GM13976 (cell line): ENCODE measurements around the gene URB1.
A peak's percentile ranks its signal among the peaks of the same experiment; 100 is the strongest.

Experiments
- DNase-seq: peaks from one replicate; pipeline ENCODE4 v3.0.0; 2012; ENCODE audit warnings: low spot score
- CTCF ChIP-seq: IDR thresholded peaks from 2 replicates; pipeline ENCODE4 v1.5.1; 2012; ENCODE audit warnings: borderline replicate concordance, mild to moderate bottlenecking; ENCODE audit not compliant: insufficient read depth; ENCODE audit errors: extremely low read depth, missing control alignments, control extremely low read depth
- in situ Hi-C: fragments of 300-500 bp; cut with MboI; formaldehyde crosslinking; loops from one replicate; pipeline ENCODE4 v1.12.0; 2022; ENCODE audit warnings: low sequenced_read_pairs, mixed read lengths, inconsistent platforms; ENCODE audit not compliant: unreplicated experiment

The URB1 gene

GRCh38 chr21:32301596-32301995 lies 91.2 kb downstream of the URB1 start:
- DNase-seq = peak; percentile 8
- no peak for TF ChIP-seq CTCF
- in situ Hi-C loops = no loop called here

- in situ Hi-C loops = no loop called here
- TF ChIP-seq CTCF = no peak
Measured at GRCh38 chr21:32300117-32300681, 92.6 kb downstream of the URB1 start.

GRCh38 chr21:32299695-32300094 lies 93.1 kb downstream of the URB1 start:
- DNase-seq = peak; percentile 7
- in situ Hi-C loops = no loop called here
- no peak for TF ChIP-seq CTCF

More at GRCh38 chr21:32300117-32300681, 92.6 kb downstream of the URB1 start:
- DNase-seq = no peak

- no peak for TF ChIP-seq CTCF
- DNase-seq = peak; percentile 12
- in situ Hi-C loops = no loop called here
Measured at GRCh38 chr21:32298658-32299081, 94.1 kb downstream of the URB1 start, which contains the start of gene MRAP. Gene MRAP (plus strand): TSS chr21:32298855. CDS start chr21:32298972, 117 bp downstream.

GRCh38 chr21:32298148-32298559 lies 94.7 kb downstream of the URB1 start:
- in situ Hi-C loops = no loop called here
- TF ChIP-seq CTCF = no peak

GRCh38 chr21:32297449-32297848 lies 95.4 kb downstream of the URB1 start:
- no peak for TF ChIP-seq CTCF
- in situ Hi-C loops = no loop called here
- no peak for DNase-seq

More at GRCh38 chr21:32298148-32298559, 94.7 kb downstream of the URB1 start:
- no peak for DNase-seq

- TF ChIP-seq CTCF = no peak
- in situ Hi-C loops = no loop called here
- DNase-seq = no peak
Measured at GRCh38 chr21:32285476-32285875, 107.3 kb downstream of the URB1 start.
